MG63 (cell line): ENCODE data around the gene PTPRT. TPM values are rescaled to one million over a fixed set of nuclear protein-coding genes. Genes with fewer than 3 reads are reported as not detected.

ENCODE experiments used
- DNase-seq: peaks from one replicate; pipeline ENCODE4 v3.0.0-alpha.2; 2020
- H3K27me3 ChIP-seq: fragments of 250-450 bp; sonication (Bioruptor Pico); 2 replicates; pipeline ENCODE4 v1.5.1; 2020; ENCODE audit warnings: mild to moderate bottlenecking, moderate library complexity
- H3K36me3 ChIP-seq: fragments of 250-450 bp; sonication (Bioruptor Pico); 2 replicates; pipeline ENCODE4 v1.5.1; 2020; ENCODE audit warnings: mild to moderate bottlenecking, moderate library complexity
- H3K4me3 ChIP-seq: fragments of 250-450 bp; sonication (Bioruptor Pico); 2 replicates; pipeline ENCODE4 v1.5.1; 2020; ENCODE audit warnings: mild to moderate bottlenecking, moderate library complexity
- H3K9me3 ChIP-seq: fragments of 250-450 bp; sonication (Bioruptor Pico); 2 replicates; pipeline ENCODE4 v1.5.1; 2020; ENCODE audit warnings: mild to moderate bottlenecking, moderate library complexity
- total RNA-seq: library from RNA; depleted of rRNA; stranded (reverse); fragments of >200 nt; shearing (Covaris generic); gene quantifications from 2 replicates; pipeline ENCODE4 v1.2.3, GENCODE V29; 2014; ENCODE audit warnings: low replicate concordance; rRNA removed

PTPRT gene
- total RNA-seq, result not detected in 2 replicates

- Histone ChIP-seq H3K36me3 (no peaks in the 10 kb centered on the region), H3K27me3 (peaks cover 39% of the 10 kb centered on the region), H3K4me3 (no peak within 1 kb of the TSS), H3K9me3 (no peaks in the 10 kb centered on the region)
- DNase-seq, result no peak
Observed at GRCh38 chr20:43189554-43190331, at the start of gene PTPRT. TSS of gene PTPRT (minus strand) at chr20:43189906. CDS start at chr20:43189733, 173 bp downstream.

- Histone ChIP-seq H3K9me3 (no peaks in the 10 kb centered on the region), H3K36me3 (no peaks in the 10 kb centered on the region), H3K4me3 (no peak overlapping the region), H3K27me3 (peaks cover 16% of the 10 kb centered on the region)
- no peak for DNase-seq
Observed at GRCh38 chr20:43238833-43239232, 49.1 kb upstream of the PTPRT start.

DNA sequence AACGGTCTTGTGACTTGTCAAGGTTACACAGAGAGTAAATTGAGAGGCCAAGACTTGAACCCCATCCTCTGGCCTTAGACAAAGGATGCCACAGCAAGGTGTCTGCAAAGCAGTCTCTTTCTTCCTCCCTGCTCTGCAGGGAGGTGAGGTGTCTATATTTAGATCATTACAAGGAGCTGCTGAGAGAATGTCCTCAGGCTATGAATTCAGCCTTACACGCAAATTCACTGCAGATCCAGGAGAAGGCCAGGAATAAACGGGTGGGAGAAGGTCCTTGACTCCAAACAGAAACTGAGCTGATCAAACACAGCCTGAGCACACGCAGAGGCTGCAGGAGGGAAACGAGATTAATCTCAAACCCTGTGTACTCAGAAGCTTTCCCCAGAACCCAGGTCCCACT lies 48.6 kb upstream of the PTPRT start:
- no peaks in the 10 kb centered on the region for H3K9me3 ChIP-seq
- DNase-seq, result no peak

GRCh38 chr20:43237651-43238168 lies 48.0 kb upstream of the PTPRT start:
- H3K4me3 ChIP-seq, result no peak overlapping the region
- peaks cover 16% of the 10 kb centered on the region for H3K27me3 ChIP-seq
- no peaks in the 10 kb centered on the region for H3K36me3 ChIP-seq
- H3K9me3 ChIP-seq, result no peaks in the 10 kb centered on the region
- no peak for DNase-seq

More for the DNA sequence above, 48.6 kb upstream of the PTPRT start:
- H3K4me3 ChIP-seq, result no peak overlapping the region
- no peaks in the 10 kb centered on the region for H3K36me3 ChIP-seq
- H3K27me3 ChIP-seq, result peaks cover 16% of the 10 kb centered on the region

DNA sequence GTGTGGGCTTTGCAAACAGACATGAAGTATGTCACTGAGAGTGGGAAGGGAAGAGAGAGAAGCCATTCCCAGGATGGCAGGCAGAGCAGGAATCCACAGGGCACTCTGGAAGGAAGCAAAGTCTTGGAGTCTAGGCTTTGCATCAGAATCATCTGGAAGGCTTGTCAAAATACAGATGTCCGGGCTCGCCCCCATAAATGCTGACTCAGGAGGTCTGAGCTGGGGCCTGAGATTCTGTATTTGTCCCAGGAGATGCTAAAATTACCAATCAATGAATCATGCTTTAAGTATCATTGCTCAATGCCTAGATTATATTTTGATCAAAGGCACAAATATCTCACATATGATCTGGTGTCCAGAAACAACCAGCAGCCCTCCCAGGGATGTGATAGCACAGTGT lies 46.3 kb upstream of the PTPRT start:
- H3K36me3 ChIP-seq, result no peaks in the 10 kb centered on the region
- H3K4me3 ChIP-seq, result no peak overlapping the region
- DNase-seq, result no peak
- no peaks in the 10 kb centered on the region for H3K9me3 ChIP-seq
- peaks cover 5% of the 10 kb centered on the region for H3K27me3 ChIP-seq

DNA sequence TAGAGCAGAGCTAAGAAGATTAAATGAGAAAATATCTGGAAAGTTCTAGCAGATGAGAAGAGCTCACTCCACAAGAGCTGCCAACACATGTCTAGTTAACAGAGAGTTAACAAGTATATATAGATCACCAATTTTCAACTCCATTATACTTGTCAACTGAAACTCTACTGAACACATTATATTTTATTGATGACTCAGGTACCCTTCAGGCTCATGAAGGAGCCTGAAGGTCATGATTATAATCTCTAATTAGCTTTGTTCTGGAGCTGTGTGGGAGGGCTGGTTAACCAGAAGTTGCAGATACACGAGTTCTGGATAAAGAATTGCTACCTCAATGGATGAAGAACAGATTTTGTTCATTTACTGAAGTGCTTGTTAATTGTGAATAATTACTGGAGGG lies 42.1 kb upstream of the PTPRT start:
- H3K9me3 ChIP-seq, result no peaks in the 10 kb centered on the region
- H3K36me3 ChIP-seq, result no peaks in the 10 kb centered on the region
- DNase-seq, result no peak
- peaks cover 2% of the 10 kb centered on the region; the same call in 1 of the 2 replicates for H3K27me3 ChIP-seq
- H3K4me3 ChIP-seq, result no peak overlapping the region

DNA sequence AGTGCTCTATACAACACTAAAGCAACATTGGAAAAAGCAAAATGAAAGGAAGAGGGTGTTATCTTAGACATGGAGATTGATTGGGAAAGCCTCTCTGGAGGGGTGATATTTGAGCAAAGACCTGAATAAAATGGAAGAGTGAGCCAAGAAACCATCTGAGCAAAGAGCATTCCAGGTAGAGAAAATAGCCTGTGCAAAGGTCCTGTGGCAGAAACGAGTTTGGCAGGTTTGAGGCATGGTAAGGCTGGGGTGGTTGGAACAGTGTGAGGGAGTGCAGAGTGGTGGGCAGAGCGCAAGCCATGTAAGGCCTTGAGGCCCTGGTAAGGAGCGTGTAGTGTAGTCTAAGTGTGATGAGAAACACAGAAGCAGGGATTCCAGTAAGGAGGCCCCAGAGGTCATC lies 40.0 kb upstream of the PTPRT start:
- H3K27me3 ChIP-seq, result no peaks in the 10 kb centered on the region; the same call in 1 of the 2 replicates
- DNase-seq, result no peak
- no peaks in the 10 kb centered on the region for H3K36me3 ChIP-seq
- no peak overlapping the region for H3K4me3 ChIP-seq
- H3K9me3 ChIP-seq, result no peaks in the 10 kb centered on the region

DNA sequence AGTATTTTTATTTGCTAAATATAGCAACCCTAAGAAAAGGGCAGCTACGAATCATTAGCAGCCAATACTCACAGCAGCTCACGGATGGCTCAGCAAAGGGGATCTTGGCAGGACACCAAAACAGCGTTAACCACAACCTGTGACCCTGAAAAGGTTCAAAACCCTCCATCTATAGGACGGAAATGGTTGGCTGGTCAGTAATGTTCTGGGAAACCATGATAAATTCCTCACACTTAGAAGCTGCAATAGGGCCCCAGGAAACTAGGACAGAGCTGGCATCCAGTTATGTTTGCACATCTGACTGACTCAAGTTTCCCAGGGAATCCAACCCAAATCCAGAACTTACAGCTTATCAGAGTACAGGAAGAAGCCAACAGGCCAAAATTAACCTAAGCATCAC lies 30.9 kb upstream of the PTPRT start:
- DNase-seq, result no peak
- no peak overlapping the region for H3K4me3 ChIP-seq
- H3K27me3 ChIP-seq, result no peaks in the 10 kb centered on the region
- H3K36me3 ChIP-seq, result no peaks in the 10 kb centered on the region
- no peaks in the 10 kb centered on the region for H3K9me3 ChIP-seq

DNA sequence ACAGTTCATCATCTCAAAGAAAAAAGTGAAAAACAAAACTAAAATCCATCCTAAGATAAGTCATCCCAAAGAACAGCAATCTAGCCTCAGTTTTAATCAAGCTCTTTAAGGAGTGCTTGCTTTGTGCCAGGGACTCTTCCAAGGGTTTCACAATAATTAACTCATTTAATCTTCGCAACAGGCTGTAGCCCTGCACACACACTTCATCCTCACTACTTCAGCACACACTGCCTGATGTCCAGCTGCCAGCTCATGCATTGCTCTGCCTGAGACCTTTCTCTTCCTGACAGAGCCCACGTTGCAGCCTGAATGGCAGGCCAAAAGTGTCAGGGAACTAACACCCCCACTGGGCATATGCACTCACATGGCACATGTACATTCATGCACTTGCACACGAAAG lies 21.2 kb upstream of the PTPRT start:
- Histone ChIP-seq H3K27me3 (no peaks in the 10 kb centered on the region), H3K4me3 (no peak overlapping the region), H3K9me3 (no peaks in the 10 kb centered on the region), H3K36me3 (no peaks in the 10 kb centered on the region)
- no peak for DNase-seq

- DNase-seq, result no peak
Observed at GRCh38 chr20:43209831-43210230, 20.1 kb upstream of the PTPRT start.

GRCh38 chr20:43205699-43206098 lies 16.0 kb upstream of the PTPRT start:
- no peak for DNase-seq
- Histone ChIP-seq H3K36me3 (no peaks in the 10 kb centered on the region), H3K9me3 (no peaks in the 10 kb centered on the region; the same call in 1 of the 2 replicates), H3K27me3 (no peaks in the 10 kb centered on the region), H3K4me3 (no peak overlapping the region)

More at GRCh38 chr20:43209831-43210230, 20.1 kb upstream of the PTPRT start:
- no peak overlapping the region for H3K4me3 ChIP-seq
- no peaks in the 10 kb centered on the region for H3K27me3 ChIP-seq
- no peaks in the 10 kb centered on the region; the same call in 1 of the 2 replicates for H3K9me3 ChIP-seq
- H3K36me3 ChIP-seq, result no peaks in the 10 kb centered on the region

DNA sequence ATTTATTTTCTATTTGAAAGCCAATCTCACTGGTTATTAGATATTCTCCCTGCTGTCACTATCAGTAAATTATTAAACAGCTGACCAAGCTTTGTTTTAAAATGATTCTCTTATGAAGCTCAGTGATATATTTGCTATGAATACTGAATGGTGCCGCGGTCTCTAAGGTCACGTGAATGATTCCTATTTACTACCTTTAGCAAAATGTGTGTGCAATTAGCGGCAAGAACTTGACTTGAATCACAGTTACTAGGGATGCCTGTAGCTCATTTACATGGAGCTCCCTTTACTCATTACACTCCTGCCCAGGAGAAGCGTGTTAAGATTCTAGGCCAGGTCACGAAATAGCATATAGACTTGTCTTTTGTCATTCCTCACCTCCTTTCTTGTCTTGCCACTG lies 12.4 kb upstream of the PTPRT start:
- no peak overlapping the region for H3K4me3 ChIP-seq
- DNase-seq, result no peak
- no peaks in the 10 kb centered on the region for H3K36me3 ChIP-seq
- H3K9me3 ChIP-seq, result no peaks in the 10 kb centered on the region; the same call in 1 of the 2 replicates
- H3K27me3 ChIP-seq, result no peaks in the 10 kb centered on the region; the same call in 1 of the 2 replicates

DNA sequence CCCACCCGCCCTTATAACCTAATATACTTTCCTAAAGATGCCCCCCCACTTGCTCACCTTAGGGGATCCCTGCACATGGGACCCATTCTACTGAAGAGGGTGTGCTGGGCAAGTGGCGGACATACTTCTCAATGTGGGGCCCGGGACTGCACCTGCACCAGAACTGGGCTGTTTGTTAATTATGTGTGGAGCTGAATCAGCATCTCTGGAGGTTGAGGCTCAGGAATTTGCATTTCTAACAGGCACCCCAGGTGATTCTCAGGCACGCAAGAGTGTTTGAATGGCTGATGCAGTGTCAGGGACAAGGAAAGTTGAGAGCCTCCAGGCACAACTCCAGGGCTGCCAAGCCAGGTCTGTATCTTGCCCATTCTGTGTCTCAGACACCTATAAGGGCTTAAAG lies 8.9 kb upstream of the PTPRT start:
- no peak for DNase-seq
- H3K27me3 ChIP-seq, result no peaks in the 10 kb centered on the region; the same call in 1 of the 2 replicates
- no peaks in the 10 kb centered on the region for H3K36me3 ChIP-seq
- H3K9me3 ChIP-seq, result no peaks in the 10 kb centered on the region
- H3K4me3 ChIP-seq, result no peak overlapping the region

- Histone ChIP-seq H3K27me3 (peaks cover 6% of the 10 kb centered on the region), H3K36me3 (no peaks in the 10 kb centered on the region), H3K9me3 (no peaks in the 10 kb centered on the region), H3K4me3 (no peak overlapping the region)
- DNase-seq, result no peak
Observed at GRCh38 chr20:43196243-43196642, 6.5 kb upstream of the PTPRT start.

DNA sequence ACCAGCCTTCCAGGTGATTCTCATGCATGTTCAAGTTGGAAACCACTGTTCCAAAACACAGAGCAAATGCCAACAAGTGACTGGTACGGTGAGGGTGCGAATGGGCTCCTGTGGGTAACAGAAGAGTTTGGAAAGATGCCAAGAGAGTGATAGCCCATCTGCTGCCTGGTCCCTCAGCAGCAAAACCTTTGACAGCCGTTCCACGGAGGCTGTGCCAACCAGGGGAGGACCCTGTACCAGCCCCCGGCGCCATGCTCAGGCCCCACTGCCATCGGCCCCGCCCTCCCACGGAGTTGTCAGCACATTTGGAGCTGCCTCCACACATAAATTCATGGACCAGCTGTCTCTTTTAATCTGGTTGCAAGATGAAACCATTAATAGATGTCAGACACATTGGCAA lies 4.4 kb upstream of the PTPRT start:
- Histone ChIP-seq H3K36me3 (no peaks in the 10 kb centered on the region), H3K27me3 (peaks cover 23% of the 10 kb centered on the region), H3K4me3 (no peak overlapping the region), H3K9me3 (no peaks in the 10 kb centered on the region)
- DNase-seq, result no peak

DNA sequence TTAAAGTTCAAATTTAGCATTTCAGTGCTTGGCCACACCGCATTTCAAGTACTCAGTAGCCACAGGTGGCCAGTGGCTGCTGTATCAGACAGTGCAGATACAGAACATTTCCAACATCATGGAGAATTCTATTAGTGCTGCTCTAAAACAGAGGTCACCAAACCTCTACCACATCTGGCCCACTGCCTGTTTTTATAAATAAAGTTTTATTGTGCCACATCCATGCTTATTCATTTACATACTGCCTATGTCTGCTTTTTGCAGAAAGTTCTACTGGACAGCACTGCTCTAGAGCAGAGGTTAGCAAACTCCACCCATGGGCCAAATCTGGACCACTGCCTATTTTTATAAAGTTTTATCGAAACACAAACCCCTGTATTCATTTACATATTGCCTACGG lies 3.7 kb upstream of the PTPRT start:
- Histone ChIP-seq H3K4me3 (no peak overlapping the region), H3K27me3 (peaks cover 28% of the 10 kb centered on the region), H3K36me3 (no peaks in the 10 kb centered on the region), H3K9me3 (no peaks in the 10 kb centered on the region)
- DNase-seq, result no peak

DNA sequence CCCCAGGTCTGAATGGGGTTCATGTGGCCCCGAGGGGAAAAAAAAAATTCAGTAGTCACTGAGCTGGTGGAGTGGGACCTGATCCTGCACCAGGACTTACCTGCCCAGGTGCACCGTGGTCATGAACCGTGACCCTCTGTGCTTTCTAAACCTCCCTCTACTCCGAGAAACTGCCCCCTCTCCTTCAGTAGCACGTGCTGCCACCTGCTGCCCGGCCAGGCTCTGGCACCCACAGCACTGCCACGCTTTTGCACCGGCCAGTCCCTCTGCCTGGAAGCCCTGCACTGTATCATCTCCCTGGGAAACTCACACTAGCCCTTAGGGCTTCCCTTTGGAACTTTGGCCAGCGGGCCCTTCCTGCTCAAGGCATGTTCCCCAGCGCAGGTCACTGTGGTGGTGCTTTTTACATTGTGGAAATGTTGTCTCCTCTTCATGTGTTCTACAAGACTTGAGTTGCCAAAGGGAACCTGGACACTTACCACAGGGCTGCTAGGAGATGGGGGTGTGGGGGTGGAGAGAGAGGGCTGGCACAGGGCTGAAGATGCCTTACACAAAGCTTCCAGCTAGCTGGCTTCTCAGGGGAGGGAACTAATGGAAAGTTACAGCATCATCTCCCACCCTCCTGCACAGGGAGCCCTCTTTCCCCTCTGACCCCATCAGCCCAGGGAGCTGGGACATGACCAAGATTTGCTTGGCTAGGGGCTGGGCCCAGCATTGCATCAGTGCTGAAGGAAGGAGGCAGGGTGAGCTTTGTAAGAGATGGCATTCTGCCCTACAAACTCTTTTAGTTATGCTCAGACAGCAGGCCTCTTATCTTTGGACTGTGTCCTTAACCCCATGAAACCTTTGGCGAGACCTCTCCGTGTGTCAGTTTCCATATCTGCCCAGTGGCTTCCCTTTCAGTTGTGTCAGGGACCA lies 2.5 kb upstream of the PTPRT start:
- peak; percentile 34 for DNase-seq
- Histone ChIP-seq H3K4me3 (no peak overlapping the region), H3K9me3 (no peaks in the 10 kb centered on the region), H3K36me3 (no peaks in the 10 kb centered on the region), H3K27me3 (peaks cover 39% of the 10 kb centered on the region)
